DOHH2 (cell line): ENCODE data around the gene PBX4.

ENCODE experiments used
- CTCF ChIP-seq: fragments of 200-600 bp; sonication (generic); IDR thresholded peaks from one replicate; pipeline ENCODE4 v1.5.1; 2014; ENCODE audit warnings: antibody characterized with exemption, mild to moderate bottlenecking, low read depth, low read length; ENCODE audit not compliant: poor library complexity, severe bottlenecking
- EZH2phosphoT487 ChIP-seq: fragments of 200-600 bp; sonication (generic); IDR thresholded peaks from 2 replicates; pipeline ENCODE4 v1.6.1; 2017; ENCODE audit warnings: borderline replicate concordance, mild to moderate bottlenecking, antibody characterized with exemption, low read length, moderate library complexity, mixed read lengths

- TF ChIP-seq EZH2phosphoT487: no peak
- TF ChIP-seq CTCF: no peak
Measured at GRCh38 chr19:19661675-19662251, 43.3 kb upstream of the PBX4 start.
